MM.1S (cell line): Measurements from ENCODE around the gene PDLIM5.

Source experiments
- CTCF ChIP-seq: fragments of 300-600 bp; sonication (generic); IDR thresholded peaks from 2 replicates; pipeline ENCODE4 v1.5.1; 2016; ENCODE audit warnings: antibody characterized with exemption, low read length, mixed read lengths
- EZH2 ChIP-seq: fragments of 300-600 bp; sonication (generic); optimal IDR thresholded peaks from 2 replicates; pipeline ENCODE3; 2017; ENCODE audit warnings: low read depth, mild to moderate bottlenecking, antibody characterized with exemption, low read length, mixed read lengths
- EZH2phosphoT487 ChIP-seq: fragments of 300-600 bp; sonication (generic); IDR thresholded peaks from 2 replicates; pipeline ENCODE4 v1.6.1; 2018; ENCODE audit warnings: antibody characterized with exemption, low read length

DNA sequence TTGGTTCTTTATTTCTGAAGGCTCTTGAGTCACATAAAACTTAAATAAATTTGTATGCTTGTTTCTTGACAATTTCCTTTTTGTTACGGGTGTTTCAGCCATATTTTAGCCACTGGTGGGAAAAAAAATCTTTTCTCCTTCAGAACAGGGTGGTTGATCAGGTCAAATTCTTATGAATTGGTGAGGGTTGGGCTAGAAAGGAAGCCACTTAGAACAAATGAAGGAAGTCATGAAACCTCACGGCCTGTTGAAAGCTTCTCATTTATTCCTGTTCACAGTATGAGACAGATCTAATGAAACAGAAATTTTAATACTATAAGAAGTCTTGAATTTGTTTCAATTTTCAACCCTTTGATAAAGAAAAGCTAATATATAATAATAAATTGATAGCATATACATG, 12.1 kb upstream of the PDLIM5 start:
- TF ChIP-seq EZH2 (no peak), EZH2phosphoT487 (no peak), CTCF (no peak)
